ENCODE data around the gene RPS6KB1.
"Not testable (repeated sequence)": the region's sequence is repeated elsewhere in the genome, so short reads cannot be mapped to it uniquely, and the experiment has no call there.

Gene RPS6KB1

DNA sequence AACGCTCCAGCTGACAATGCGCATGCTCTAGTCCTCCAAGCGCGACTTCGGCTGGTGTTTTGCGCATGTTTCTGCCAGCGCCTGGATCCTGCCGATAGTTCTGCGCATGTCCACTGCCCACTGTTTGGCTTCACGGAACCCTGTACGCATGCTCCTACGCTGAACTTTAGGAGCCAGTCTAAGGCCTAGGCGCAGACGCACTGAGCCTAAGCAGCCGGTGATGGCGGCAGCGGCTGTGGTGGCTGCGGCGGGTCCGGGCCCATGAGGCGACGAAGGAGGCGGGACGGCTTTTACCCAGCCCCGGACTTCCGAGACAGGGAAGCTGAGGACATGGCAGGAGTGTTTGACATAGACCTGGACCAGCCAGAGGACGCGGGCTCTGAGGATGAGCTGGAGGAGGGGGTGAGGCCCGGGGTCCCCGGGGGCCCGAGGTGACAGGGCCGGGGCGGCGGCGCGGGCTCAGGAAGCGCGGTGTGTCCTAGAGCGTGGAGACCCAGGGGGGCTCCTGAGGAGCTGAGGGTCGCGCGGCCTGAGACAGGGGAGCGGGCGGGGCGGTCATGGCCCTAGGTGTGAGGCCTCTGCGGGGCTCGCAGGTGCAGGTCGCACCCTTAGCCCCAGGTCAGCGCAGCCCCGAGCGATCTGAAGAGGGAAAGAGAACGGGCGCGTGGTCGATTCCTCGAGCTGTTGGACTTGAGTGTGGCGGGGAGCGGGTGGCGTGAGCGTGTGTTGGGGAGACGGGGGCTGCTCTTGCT, at the start of gene RPS6KB1, which contains the start of gene TUBD1:
TSS of gene RPS6KB1 (plus strand) at position 198 of the 752 bp plus-strand sequence. CDS start at position 262, 64 bp downstream.
TSS of gene TUBD1 (minus strand) at position 20 of the 752 bp plus-strand sequence. CDS start 1,941 bp downstream, outside the sequence.
- DNase-seq (ENCODE audit: low read depth, low spot score), result peak; percentile 99

DNA sequence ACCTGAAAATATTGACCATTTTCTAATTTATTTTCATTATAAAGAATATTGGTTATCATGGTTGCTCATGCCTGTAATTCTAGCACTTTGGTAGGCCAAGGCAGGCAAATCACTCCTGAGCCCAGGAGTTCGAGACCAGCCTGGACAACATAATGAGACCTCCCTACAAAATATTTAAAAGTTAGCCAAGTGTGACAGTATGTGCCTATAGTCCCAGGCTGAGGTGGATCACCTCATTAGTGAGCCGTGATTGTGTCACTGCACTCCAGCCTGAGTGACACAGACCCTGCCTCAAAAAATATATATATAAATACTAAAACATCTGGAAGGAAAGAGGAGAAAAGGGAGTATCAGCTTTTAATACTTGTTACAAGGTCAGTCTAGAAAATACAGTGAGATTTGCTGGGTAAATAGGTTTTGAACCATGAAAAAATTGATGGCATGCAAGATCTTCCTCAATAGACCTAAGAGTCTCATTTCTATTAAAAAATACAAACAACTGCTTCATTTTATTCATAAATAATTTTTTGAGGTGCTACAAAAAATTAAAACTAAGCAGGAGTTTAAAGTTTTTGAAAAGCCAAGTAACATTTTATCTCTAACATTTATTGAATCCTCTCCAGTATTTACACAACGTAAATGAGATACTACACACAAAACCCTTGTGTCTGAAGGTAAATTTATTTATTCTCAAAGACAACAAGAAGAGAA, 47.9 kb upstream of the RPS6KB1 start:
- no peak for DNase-seq (ENCODE audit: low read depth, low spot score)

DNA sequence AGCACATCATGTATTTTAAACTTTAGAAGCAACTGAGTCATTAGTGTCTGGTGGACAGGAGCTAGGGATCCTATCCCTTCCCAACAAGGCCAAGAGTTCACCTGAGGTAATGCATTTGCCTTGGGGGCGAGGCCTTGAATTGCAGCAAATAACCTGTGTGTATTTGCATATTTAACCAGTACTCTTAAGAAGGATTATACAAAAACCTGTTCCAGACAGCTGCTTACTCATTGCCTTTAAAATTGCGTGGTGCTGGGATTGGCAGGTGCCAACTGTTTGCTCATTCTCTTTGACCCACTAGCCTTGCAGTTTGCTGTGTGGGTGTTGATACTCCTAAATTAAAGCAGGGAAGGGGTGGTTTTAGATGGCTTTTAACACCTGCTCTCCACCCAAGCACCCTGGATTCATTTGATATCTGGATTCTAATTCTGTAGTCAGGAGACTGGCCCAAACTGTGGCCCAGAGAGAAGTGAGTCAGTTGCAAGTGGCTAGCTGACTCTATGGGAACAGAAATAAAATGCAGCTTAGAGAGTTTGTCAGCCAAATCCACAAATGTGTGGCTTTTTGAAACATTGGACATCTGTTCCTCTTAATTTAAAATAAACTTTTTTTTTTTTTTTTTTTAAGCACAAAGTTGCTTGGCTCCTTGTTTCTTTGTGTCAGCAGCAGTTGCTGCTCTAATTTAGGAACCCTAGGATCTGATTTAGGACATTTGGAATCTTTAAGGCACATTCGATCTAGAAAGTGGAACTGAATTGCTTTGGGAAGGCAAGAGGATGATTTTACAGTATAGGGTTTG, 47.1 kb upstream of the RPS6KB1 start:
- no peak for DNase-seq (ENCODE audit: low read depth, low spot score)

GRCh38 chr17:59846394-59847165, 46.3 kb upstream of the RPS6KB1 start:
- DNase-seq (ENCODE audit: low read depth, low spot score), result no peak

GRCh38 chr17:59848385-59848668, 44.6 kb upstream of the RPS6KB1 start:
- DNase-seq (ENCODE audit: low read depth, low spot score), result no peak

GRCh38 chr17:59848778-59849177, 44.1 kb upstream of the RPS6KB1 start:
- no peak for DNase-seq (ENCODE audit: low read depth, low spot score)

DNA sequence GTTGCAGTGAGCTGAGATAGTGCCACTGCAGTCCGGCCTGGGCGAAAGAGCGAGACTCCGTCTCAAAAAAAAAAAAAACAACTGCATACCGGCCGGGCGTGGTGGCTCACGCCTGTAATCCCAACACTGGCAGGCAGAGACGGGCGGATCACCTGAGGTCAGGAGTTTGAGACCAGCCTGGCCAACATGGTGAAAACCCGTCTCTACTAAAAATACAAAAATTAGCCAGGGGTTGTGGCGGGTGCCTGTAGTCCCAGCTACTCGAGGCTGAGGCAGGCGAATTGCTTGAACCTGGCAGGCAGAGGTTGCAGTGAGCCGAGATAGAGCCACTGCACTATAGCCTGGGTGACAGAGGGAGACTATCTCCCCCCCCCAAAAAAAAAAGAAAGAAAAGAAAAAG, 42.6 kb upstream of the RPS6KB1 start:
- DNase-seq (ENCODE audit: low read depth, low spot score), result not testable (repeated sequence)

DNA sequence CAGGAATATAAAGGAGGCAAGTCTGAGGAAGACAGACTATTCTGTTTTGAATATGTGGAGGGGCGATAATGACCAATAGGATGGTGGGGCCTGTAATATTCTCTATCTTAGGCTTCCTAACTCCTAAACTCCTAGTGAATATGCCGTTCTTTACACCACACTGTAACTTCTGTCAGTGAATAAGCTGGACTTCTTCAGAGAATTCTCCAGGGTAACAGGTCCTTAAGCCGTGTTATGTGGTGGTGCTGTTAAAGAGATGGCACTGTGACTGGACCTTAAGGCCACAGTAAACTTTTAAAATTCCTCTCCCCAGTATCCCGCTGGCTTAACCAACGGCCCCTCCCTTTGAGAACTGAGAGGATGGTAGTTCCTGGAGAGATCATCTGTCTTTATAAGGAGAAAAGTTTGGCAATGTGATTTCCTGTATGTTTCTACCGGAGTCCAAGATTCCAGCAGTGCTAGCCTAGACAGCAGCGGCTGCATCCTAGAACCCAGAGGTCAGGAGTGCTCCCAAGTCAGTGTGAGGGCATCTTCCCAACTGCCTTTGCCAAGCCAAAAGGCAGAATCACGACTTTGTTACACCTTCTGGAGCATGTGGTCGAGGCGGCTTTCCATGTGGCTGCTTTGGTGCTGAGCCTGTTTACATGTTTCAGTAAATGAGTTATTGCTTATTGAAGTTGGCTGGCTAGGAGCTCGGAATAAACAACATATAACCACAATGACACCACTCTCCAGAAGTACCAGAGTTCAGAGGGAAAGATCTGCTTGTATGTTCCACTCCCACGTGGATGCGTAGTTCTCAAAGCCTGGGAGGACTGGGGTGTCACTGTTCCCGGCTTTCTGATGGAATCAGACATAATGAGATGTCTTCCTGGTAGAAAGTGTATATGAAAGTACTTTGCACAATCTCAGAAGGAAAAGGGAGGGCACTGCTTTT, 41.2 kb upstream of the RPS6KB1 start:
- DNase-seq (ENCODE audit: low read depth, low spot score), result peak; percentile 52

- DNase-seq (ENCODE audit: low read depth, low spot score), result not testable (repeated sequence)
These were observed 40.1 kb upstream of the RPS6KB1 start for GRCh38 chr17:59852847-59853167.

- peak; percentile 69 for DNase-seq (ENCODE audit: low read depth, low spot score)
These were observed 39.6 kb upstream of the RPS6KB1 start for GRCh38 chr17:59853168-59853918.

DNA sequence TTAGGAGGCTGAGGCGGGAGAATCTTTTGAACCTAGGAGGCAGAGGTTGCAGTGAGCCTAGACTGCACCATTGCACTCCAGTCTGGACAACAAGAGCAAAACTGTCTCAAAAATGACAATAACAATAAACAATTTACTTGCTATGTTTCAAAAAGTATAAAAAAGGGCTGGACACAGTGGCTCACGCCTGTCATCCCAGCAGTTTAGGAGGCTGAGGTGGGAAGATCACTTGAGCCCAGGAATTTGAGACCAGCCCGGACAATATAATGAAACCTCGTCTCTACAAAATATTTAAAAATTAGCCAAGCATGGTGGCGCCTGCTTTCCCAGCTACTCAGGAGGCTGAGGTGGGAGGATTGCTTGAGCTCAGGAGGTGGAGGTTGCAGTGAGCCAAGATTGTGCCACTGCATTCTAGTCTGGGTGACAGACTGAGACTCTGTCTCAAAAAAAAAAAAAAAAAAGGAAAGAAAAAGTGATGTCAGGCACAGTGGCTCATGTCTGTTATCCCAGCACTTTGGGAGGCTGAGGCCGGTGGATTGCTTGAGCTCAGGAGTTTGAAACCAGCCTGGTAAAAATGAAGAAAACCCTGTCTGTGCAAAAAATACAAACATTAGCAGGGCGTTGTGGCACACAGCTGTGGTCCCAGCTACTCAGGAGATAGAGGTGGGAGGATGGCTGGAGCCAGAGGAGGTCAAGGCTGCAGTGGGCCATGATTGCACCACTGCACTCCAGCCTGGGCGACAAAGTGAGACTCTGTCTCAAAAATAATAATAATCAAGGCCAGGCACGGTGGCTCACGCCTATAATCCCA, 38.8 kb upstream of the RPS6KB1 start:
- DNase-seq (ENCODE audit: low read depth, low spot score), result not testable (repeated sequence)

GRCh38 chr17:59856859-59857794, 35.8 kb upstream of the RPS6KB1 start:
- DNase-seq (ENCODE audit: low read depth, low spot score), result no peak

DNA sequence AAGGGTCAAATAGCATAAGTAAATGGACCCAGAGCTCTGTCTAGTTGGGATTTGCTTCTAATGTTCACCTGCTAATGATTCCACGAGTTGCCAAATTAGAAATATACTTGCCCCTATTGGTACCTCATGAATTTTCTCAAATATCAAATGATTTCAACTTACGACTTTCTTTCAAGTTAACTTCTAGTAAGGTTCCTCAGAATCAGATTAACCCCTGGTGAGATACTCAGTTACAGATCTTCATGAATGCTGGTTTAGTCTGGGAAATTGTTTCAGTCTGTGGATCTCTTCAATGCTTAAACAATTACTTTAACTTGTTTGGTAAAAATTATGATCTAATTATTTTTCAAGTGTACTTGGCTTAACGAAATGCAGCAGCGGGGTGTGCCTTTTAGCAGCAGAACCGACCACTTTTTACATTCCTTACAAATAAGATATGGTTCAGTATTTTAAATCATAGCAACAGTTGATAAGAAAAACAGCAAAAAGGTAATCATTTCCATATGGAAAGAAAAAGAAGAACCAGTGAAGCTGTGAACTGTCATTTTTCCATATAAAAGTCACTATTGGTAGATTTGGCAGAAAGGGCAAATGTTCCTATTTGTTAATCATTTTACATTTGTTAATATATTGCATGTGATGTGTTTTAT, 34.6 kb upstream of the RPS6KB1 start:
- DNase-seq (ENCODE audit: low read depth, low spot score), result no peak

DNA sequence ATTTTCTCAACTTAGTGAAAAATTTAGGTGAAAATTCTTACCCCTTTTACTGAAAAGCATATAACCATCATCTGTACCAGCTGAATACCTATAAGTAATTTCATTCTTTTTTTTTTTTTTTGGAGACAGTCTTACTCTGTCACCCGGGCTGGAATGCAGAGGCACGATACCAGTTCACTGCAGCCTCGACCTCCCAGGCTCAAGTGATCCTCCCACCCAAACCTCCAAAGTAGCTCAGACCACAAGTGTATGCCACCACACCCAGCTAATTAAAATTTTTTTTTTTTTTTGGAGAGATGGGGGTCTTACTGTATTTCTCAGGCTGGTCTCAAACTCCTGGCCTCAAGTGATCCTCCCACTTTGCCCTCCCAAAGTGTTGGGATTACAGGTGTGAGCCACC, 34.0 kb upstream of the RPS6KB1 start:
- DNase-seq (ENCODE audit: low read depth, low spot score), result no peak

DNA sequence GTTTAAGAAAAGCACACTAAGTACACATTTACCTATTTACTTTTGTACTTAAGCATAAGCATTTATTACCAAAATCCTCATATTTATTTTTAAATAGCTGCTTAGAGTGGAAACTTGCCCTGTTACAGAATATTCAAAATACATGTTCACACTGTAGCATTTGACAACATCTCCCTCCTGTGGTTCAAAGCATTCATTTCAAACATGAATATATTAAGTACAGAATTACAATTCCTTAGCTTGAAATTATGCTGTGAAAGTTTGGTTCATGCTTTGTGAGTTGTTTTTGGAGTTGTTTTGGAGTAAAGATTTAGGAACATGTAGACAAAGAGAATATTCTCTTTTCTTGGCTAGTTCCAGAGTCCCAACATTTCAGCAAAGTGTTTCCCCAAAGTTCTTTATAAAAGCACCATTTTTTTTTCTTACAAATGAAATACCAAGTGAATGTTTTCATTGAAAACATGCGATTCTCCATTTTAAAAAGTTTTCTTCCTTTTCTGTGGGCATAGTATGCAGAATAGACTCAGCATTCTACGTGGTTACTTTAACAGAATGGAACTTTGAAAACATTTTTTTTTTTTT, 33.4 kb upstream of the RPS6KB1 start:
- peak; percentile 40 for DNase-seq (ENCODE audit: low read depth, low spot score)

DNA sequence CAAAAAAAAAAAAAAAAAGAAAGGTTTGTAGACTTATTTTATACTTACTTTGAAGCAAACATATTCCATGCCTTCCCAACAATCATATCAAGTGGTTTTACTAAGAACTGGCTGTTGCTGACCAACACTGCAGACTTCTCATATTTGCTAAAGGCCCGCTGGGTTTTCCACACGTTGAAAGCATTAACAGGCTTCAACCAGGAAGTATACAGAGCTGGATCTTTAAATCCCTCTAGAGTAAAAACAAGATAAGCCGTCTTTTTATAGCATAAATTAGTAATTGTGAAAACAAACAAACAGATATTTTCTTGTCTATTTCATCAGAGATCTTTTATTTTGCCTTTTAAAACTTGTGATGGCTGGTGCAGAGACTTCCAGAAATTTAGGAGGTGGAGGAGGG, 29.3 kb upstream of the RPS6KB1 start:
- DNase-seq (ENCODE audit: low read depth, low spot score), result no peak

DNA sequence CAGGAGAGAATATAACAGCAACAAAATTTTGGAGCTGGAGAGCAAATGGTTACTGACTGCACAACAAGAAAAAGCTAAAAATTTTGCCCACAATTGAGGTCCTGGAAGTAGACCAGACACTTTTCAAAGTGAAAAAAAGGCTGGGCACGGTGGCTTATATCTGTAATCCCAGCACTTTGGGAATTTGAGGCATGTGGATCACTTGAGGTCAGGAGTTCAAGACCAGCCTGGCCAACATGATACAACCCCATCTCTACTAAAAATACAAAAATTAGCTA, 23.0 kb upstream of the RPS6KB1 start:
- no peak for DNase-seq (ENCODE audit: low read depth, low spot score)

Measured in brain pericyte (primary cell).